K562 (cell line): Measurements from ENCODE around the gene ROBO1. TPM values are rescaled to one million over a fixed set of nuclear protein-coding genes. Genes with fewer than 3 reads are reported as not detected.

Experiments
- ATAC-seq: fragments of 200-7000 bp; cut with Tn5 transposase; 3 replicates; pipeline ENCODE4 v1.9.1; 2020; ENCODE audit warnings: moderate library complexity
- BruUV-seq: library from RNA; stranded (reverse); fragments of 400-500 nt; replicated peaks from 2 replicates; lab custom pipeline; 2021; lab: Mats Ljungman, UMichigan
- CTCF ChIA-PET: fragments of 300-600 bp; formaldehyde crosslinking; extraction: SDS; loops from one replicate; lab custom pipeline; 2021; ENCODE audit warnings: low intra/inter-chr PET ratio; lab: Yijun Ruan, JAX
- POLR2A ChIA-PET: fragments of 300-600, 350-650 bp; sonication (Branson Sonifier 250); formaldehyde crosslinking; extraction: SDS; loops from one replicate; lab custom pipeline; 2021; ENCODE audit warnings: antibody characterized with exemption, inconsistent platforms; lab: Yijun Ruan, JAX
- DNase-seq, 4 experiments: peaks; one replicate each; pipeline versions ENCODE4 v3.0.0 to v3.0.0-alpha.2; 2011 to 2018; ENCODE audit warnings: low spot score in 3 of 4, mixed read lengths in 3 of 4; ENCODE audit errors: extremely low read depth in 1 of 4
- FAIRE-seq: peaks from 2 replicates; lab custom pipeline; 2011; peaks lifted over from hg19 to GRCh38; lab: Jason Lieb, UNC
- H2AFZ ChIP-seq: 2 replicates; pipeline ENCODE4 v1.6.0; 2011; ENCODE audit warnings: low read depth, low read length, control low read depth, inconsistent platforms
- H3K27ac ChIP-seq: fragments of 200-600 bp; 3 replicates; pipeline ENCODE4 v1.8.0; 2011; ENCODE audit warnings: low read depth, mild to moderate bottlenecking, control low read depth, inconsistent platforms, low read length, moderate library complexity, mixed read lengths; ENCODE audit errors: extremely low read depth
- H3K27me3 ChIP-seq, 2 experiments: fragments of 300-600 bp in 1 of 2; 2 replicates in 1 of 2; 3 replicates in 1 of 2; pipeline versions ENCODE4 v1.6.0 to v1.8.0; 2011; ENCODE audit warnings: inconsistent platforms in 2 of 2, low read length in 2 of 2, mild to moderate bottlenecking in 1 of 2, mixed read lengths in 1 of 2, moderate library complexity in 1 of 2; ENCODE audit not compliant: control insufficient read depth in 2 of 2, insufficient read depth in 2 of 2
- H3K36me3 ChIP-seq: fragments of 300-600 bp; 3 replicates; pipeline ENCODE4 v1.8.0; 2011; ENCODE audit warnings: mild to moderate bottlenecking, low read length, inconsistent platforms; ENCODE audit not compliant: control insufficient read depth, insufficient read depth
- H3K4me1 ChIP-seq, 2 experiments: fragments of 200-600 bp in 1 of 2; replicated peaks in 1 of 2; 2 replicates in 1 of 2; 3 replicates in 1 of 2; pipeline versions ENCODE4 v1.5.1 to v1.8.0; 2011; ENCODE audit warnings: inconsistent platforms in 2 of 2, low read length in 2 of 2, mild to moderate bottlenecking in 1 of 2, mixed read lengths in 1 of 2, moderate library complexity in 1 of 2; ENCODE audit not compliant: control insufficient read depth in 2 of 2, insufficient read depth in 2 of 2
- H3K4me2 ChIP-seq: 2 replicates; pipeline ENCODE4 v1.6.1; 2011; ENCODE audit warnings: low read length, control low read depth, inconsistent platforms, mixed read lengths; ENCODE audit not compliant: insufficient read depth
- H3K4me3 ChIP-seq: fragments of 200-600 bp; sonication (generic), shearing (Covaris generic); 2 replicates; pipeline ENCODE4 v1.5.1; 2016; ENCODE audit warnings: control low read depth, inconsistent platforms
- H3K79me2 ChIP-seq: fragments of 200-600 bp; 3 replicates; pipeline ENCODE4 v1.8.0; 2011; ENCODE audit warnings: low read length, inconsistent platforms; ENCODE audit not compliant: control insufficient read depth, insufficient read depth
- H3K9ac ChIP-seq, 2 experiments: 2 replicates each; pipeline versions ENCODE4 v1.6.0 to v1.6.1; 2011; ENCODE audit warnings: low read depth in 2 of 2, low read length in 2 of 2, control low read depth in 1 of 2, inconsistent platforms in 1 of 2, mild to moderate bottlenecking in 1 of 2, mixed read lengths in 1 of 2; ENCODE audit not compliant: insufficient read depth in 1 of 2
- H3K9me1 ChIP-seq: one replicate; pipeline ENCODE4 v1.6.0; 2011; ENCODE audit warnings: inconsistent platforms, mild to moderate bottlenecking, low read length, moderate library complexity; ENCODE audit not compliant: control insufficient read depth, insufficient read depth
- H3K9me3 ChIP-seq: replicated peaks from 2 replicates; pipeline ENCODE4 v1.5.1; 2011; ENCODE audit warnings: low read depth, low read length, inconsistent platforms; ENCODE audit not compliant: control insufficient read depth, insufficient read depth
- H4K20me1 ChIP-seq: replicated peaks from 2 replicates; pipeline ENCODE4 v1.6.1; 2011; ENCODE audit warnings: low read length, inconsistent platforms, mixed read lengths; ENCODE audit not compliant: control insufficient read depth, insufficient read depth
- NFRKB ChIP-seq: fragments of 450-650 bp; IDR thresholded peaks from 2 replicates; pipeline ENCODE4 v1.6.1; 2016; ENCODE audit warnings: low read depth
- PHF20 ChIP-seq: fragments of 450-650 bp; IDR thresholded peaks from 2 replicates; pipeline ENCODE4 v1.6.1; 2018; ENCODE audit not compliant: partially characterized antibody
- RAD21 ChIP-seq, 2 experiments: fragments of 250-450 bp in 1 of 2; fragments of 450-650 bp in 1 of 2; sonication (Bioruptor Pico) in 1 of 2; formaldehyde crosslinking in 1 of 2; IDR thresholded peaks in 1 of 2; conservative IDR thresholded peaks in 1 of 2; 2 replicates each; pipeline versions ENCODE4 v1.4.0 to v1.8.0; 2020 to 2022; ENCODE audit warnings: mild to moderate bottlenecking in 2 of 2, moderate library complexity in 1 of 2
- TRIM28 ChIP-seq: fragments of 450-650 bp; IDR thresholded peaks from 2 replicates; pipeline ENCODE4 v1.6.1; 2017
- XRCC3 ChIP-seq: fragments of 450-650 bp; IDR thresholded peaks from 2 replicates; pipeline ENCODE4 v1.6.1; 2017; ENCODE audit warnings: mild to moderate bottlenecking, moderate library complexity
- ZBTB8A ChIP-seq: fragments of 450-650 bp; IDR thresholded peaks from 2 replicates; pipeline ENCODE4 v1.6.1; 2018; ENCODE audit warnings: mild to moderate bottlenecking, moderate library complexity; ENCODE audit not compliant: partially characterized antibody
- WGBS: fragments of 100-300 bp; shearing (Covaris generic); methylation state at CpG from one replicate; pipeline ENCODE4 v1.1.6; 2016; ENCODE audit warnings: low coverage, mixed read lengths; ENCODE audit not compliant: insufficient coverage; ENCODE audit errors: missing lambda C conversion rate; 5-methylcytosine and 5-hydroxymethylcytosine counted together
- in situ Hi-C: fragments of 300-500 bp; cut with MboI; formaldehyde crosslinking; loops from 4 replicates; pipeline ENCODE4 v1.15.0; 2018; ENCODE audit warnings: inconsistent platforms, mixed read lengths
- intact Hi-C: fragments of 100-400 bp; cut with micrococcal nuclease; formaldehyde crosslinking; loops from 2 replicates; pipeline ENCODE4 v1.14.2; 2022
- polyA plus RNA-seq, 8 experiments: library from polyadenylated mRNA; depleted of rRNA in 4 of 8; stranded (reverse) in 5 of 8; unstranded in 3 of 8; fragments of >200 nt; fragmentation: Nextera tagmentation in 2 of 8; fragmentation: Illumina TruSeq in 1 of 8; extraction: Ambion mirVana in 2 of 8; extraction: Trizol in 1 of 8; gene quantifications; 2 replicates each; pipeline versions ENCODE4 v1.2.1 to v1.2.3, GENCODE V29; 2011 to 2014; ENCODE audit warnings: inconsistent platforms in 1 of 8, missing spikeins in 1 of 8
- total RNA-seq, 7 experiments: library from RNA; depleted of rRNA in 6 of 7; stranded (reverse); fragments of >200 nt in 6 of 7; fragmentation: Illumina TruSeq in 2 of 7; extraction: Trizol in 2 of 7; gene quantifications; 2 replicates each; pipeline versions ENCODE4 v1.2.1 to v1.2.3, GENCODE V29; 2011 to 2021; ENCODE audit warnings: low replicate concordance in 1 of 7

ROBO1 gene
- total and polyA plus RNA-seq, 9 of the 15 experiments (the other 6 are each of a cell fraction or from before 2014, with no cell fraction given) = 0.01 to 0.53 (median 0.17) TPM; not detected in 5

- no peak for DNase-seq
- no peaks in the 10 kb centered on the region for H3K27me3 ChIP-seq
- in situ Hi-C loops (no loop called here), intact Hi-C loops (no loop called here)
- H3K4me2 ChIP-seq = no peak overlapping the region
- no peaks in the 10 kb centered on the region for H3K9me3 ChIP-seq
- no peaks in the 10 kb centered on the region for H3K4me1 ChIP-seq
- H3K9ac ChIP-seq = no peak overlapping the region
- no peaks in the 10 kb centered on the region for H3K79me2 ChIP-seq
- FAIRE-seq = no peak
- no peak overlapping the region for H2AFZ ChIP-seq
- POLR2A ChIA-PET = no interaction called here
- BruUV-seq = no TSS peak
- CTCF ChIA-PET = no interaction called here
- no peak for ATAC-seq
- TF ChIP-seq ZBTB8A (no peak), RAD21 (CRISPR knock-in tag; conservative IDR thresholded peaks at IDR 0.05 in 1 of 2, IDR thresholded peaks at IDR 0.05 in 1 of 2) (0 out of 4 replicates have a peak, but pooled peaks of 1 of the 2 experiments have one; percentile 7)
- no peak overlapping the region for H3K4me3 ChIP-seq
- no peak overlapping the region for H3K27ac ChIP-seq
- no peaks in the 10 kb centered on the region for H4K20me1 ChIP-seq
- no peaks in the 10 kb centered on the region for H3K36me3 ChIP-seq
- H3K9me1 ChIP-seq = no peaks in the 10 kb centered on the region
Measured at GRCh38 chr3:78988324-78988723, 779.5 kb downstream of the ROBO1 start.

DNA sequence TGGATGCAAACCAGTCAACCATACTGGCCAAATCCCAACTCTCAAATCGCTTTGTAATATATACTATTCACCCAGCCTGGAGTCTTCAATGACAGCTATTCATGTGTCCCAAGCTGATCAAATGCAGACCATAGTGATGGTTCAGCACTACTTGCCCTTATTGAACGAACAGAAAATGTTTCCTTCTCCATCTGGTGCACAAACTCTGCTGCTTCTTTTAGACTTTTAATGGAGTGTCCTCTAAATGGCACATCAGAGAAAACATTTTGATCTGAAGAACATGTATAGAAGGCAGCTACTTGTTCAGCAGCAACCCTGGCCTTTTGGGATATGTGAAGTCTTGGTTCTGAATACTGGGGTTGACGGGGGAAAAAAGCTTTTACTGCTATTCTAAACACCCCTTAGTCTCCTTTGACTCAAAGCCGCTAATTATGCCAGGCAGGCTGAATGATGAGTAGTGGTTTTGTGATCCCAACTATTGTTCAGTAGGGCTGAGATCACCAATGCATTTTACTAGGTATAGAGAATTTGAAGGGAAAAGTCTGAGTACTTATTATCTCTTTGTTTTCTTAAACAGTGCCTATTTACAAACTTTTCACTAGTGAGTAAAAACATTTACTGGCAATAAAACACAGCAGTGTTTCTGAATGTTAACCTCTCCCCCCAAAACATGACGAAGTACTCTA lies 781.2 kb downstream of the ROBO1 start:
- H3K27ac ChIP-seq = no peak overlapping the region
- ChIA-PET POLR2A (no interaction called here), CTCF (no interaction called here)
- H3K9ac ChIP-seq = no peak overlapping the region
- H3K9me1 ChIP-seq = no peaks in the 10 kb centered on the region
- H3K79me2 ChIP-seq = no peaks in the 10 kb centered on the region
- H3K4me2 ChIP-seq = no peak overlapping the region
- H3K9me3 ChIP-seq = no peaks in the 10 kb centered on the region
- no peaks in the 10 kb centered on the region for H4K20me1 ChIP-seq
- in situ Hi-C loops = no loop called here
- H3K27me3 ChIP-seq = no peaks in the 10 kb centered on the region
- H3K36me3 ChIP-seq = no peaks in the 10 kb centered on the region
- H3K4me1 ChIP-seq = no peaks in the 10 kb centered on the region
- WGBS = 0% methylated on average over 4 of the region's 5 CpGs
- TF ChIP-seq NFRKB = no peak
- TF ChIP-seq TRIM28 = no peak
- no peak for TF ChIP-seq PHF20
- TF ChIP-seq XRCC3 = no peak
- no peak for ATAC-seq
- FAIRE-seq = no peak
- BruUV-seq = no TSS peak
- H3K4me3 ChIP-seq = no peak overlapping the region
- intact Hi-C loops = no loop called here
- no peak overlapping the region for H2AFZ ChIP-seq
- DNase-seq = no peak
